Measurements from ENCODE around the gene TTC34.

Gene TTC34

DNA sequence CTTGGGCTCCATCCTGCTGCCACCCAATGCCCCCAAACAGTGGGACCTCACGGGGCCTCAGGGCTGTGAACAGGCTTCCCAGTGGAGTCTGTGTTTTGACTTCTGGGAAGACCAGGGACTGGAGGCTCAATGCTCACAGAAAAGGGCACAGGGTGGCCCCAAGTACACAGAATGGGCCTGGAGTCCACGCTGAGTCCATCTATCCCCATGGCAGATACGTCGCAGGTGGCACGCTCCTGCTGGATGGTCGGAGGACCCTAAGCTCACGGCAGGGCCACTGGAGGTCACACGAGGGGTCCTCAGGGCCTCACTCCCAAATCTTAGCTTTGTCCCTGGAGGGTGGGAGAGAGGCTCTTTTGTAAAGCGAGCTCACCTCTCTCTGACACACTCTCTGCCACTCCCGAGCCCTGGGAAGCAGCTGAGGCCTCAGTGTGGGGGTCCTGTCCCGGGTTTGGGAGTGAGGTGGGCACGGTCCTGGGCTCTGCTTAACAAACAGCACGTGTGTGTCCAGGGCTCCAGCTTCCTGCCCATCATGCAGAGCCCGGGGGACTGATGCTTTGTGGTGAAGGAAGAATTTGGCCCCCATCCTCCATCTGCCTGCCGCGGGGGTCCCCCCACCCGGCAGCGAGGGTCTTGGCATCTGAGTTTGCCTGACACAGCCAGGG is 27.2 kb upstream of the TTC34 start:
- H3K79me2 ChIP-seq (ENCODE audit: control insufficient read depth, insufficient read depth, low read length, unreplicated experiment), result no peaks in the 10 kb centered on the region
- H2AFZ ChIP-seq (ENCODE audit: low read length, unreplicated experiment), result no peak overlapping the region
- H3K36me3 ChIP-seq (ENCODE audit: insufficient read depth, low read length), result no peaks in the 10 kb centered on the region
- H3K27ac ChIP-seq (ENCODE audit: low read depth, low read length), result no peak overlapping the region
- no peaks in the 10 kb centered on the region for H3K4me1 ChIP-seq (ENCODE audit: control insufficient read depth, insufficient read depth, low read length, unreplicated experiment)
- no peak overlapping the region for H3K4me3 ChIP-seq (ENCODE audit: low read depth, low read length)
- no peaks in the 10 kb centered on the region for H3K27me3 ChIP-seq (ENCODE audit: insufficient read depth, low read length)

DNA sequence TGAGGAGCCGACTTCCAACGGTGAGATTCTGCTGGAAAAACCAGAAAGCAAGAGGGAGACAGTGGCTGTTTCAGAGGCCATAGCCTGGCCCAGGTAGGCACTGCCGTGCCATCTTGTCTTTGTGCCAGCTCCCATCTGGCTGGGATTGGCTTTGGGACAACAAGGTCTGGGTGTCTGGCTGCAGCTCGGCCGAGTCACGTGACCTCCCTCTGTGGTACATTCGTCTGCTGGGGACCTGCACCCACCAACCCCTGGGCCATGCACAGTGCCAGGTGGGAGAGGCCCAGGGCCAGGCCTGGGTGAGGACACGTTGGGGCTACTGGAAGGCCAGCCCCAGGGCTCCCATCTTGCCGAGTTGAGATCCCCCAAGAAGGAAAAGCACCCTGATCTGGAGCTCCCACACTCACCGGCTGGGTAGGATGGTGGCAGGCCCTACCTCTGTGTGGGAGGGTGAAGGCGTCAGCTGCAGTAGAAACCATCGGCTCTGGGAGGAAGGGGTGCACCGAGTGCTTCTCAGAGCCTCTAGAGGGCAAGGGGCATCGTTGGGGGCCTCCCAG is 25.3 kb upstream of the TTC34 start:
- H3K4me1 ChIP-seq (ENCODE audit: control insufficient read depth, insufficient read depth, low read length, unreplicated experiment), result no peaks in the 10 kb centered on the region
- no peak overlapping the region for H3K27ac ChIP-seq (ENCODE audit: low read depth, low read length)
- no peaks in the 10 kb centered on the region for H3K27me3 ChIP-seq (ENCODE audit: insufficient read depth, low read length)
- no peaks in the 10 kb centered on the region for H3K79me2 ChIP-seq (ENCODE audit: control insufficient read depth, insufficient read depth, low read length, unreplicated experiment)
- no peak overlapping the region for H2AFZ ChIP-seq (ENCODE audit: low read length, unreplicated experiment)
- H3K4me3 ChIP-seq (ENCODE audit: low read depth, low read length), result no peak overlapping the region
- no peaks in the 10 kb centered on the region for H3K36me3 ChIP-seq (ENCODE audit: insufficient read depth, low read length)

DNA sequence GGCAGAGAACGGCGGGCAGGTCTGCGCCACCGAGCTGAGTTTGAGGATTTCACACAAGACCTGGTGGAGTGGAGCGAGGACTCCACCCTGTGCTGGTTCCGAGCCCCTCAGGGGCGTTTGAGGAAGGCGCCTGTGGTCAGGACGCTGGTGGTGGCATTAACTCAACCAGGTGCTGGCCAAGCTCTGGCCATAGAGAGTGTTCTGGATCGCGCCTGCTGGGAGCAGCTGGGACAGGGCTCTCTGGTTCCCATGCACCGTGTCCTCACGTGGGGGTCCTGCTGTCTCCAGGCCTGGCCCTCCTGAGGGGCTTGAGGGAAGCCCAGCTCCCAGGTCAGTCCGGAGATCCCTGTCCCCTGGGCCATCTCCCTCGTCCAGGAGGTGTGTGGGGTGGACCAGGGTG is 24.8 kb upstream of the TTC34 start:
- Histone ChIP-seq H3K27me3 (ENCODE audit: insufficient read depth, low read length) (no peaks in the 10 kb centered on the region), H2AFZ (ENCODE audit: low read length, unreplicated experiment) (no peak overlapping the region), H3K4me1 (ENCODE audit: control insufficient read depth, insufficient read depth, low read length, unreplicated experiment) (no peaks in the 10 kb centered on the region), H3K79me2 (ENCODE audit: control insufficient read depth, insufficient read depth, low read length, unreplicated experiment) (no peaks in the 10 kb centered on the region), H3K4me3 (ENCODE audit: low read depth, low read length) (no peak overlapping the region), H3K27ac (ENCODE audit: low read depth, low read length) (no peak overlapping the region), H3K36me3 (ENCODE audit: insufficient read depth, low read length) (no peaks in the 10 kb centered on the region)

DNA sequence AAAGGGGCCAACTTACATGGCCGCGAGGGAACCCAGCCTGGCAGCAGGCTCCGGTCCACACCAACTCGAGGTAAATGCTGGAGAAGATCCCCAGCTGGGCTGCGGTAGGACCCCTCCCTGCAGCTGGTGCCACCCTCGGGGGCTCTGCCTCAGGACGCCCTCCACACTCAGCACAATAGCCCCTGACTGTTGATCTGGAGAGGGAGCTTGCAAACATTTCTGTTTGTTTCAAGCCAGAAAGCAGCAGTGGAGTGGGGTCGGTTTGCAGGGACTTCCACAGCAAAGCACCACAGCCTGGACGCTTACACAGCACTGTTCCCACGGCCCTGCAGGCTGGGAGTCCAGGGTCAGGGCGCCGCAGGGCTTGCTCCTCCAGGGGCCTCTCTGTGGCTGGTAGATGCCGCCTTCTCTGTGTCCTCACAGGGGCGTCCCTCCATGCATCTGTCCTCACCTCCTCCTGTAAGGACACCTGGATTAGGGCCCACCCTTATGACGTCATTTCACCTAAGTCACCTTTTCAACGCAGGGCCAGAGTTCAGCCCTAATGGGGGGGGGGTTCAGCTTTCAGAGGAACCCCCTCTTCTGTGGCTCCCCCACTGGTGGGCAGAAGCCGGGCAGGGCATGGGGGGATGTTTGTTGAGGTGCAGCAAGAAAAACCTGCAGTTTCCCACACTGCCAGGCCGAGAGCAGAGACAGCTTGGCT is 24.1 kb upstream of the TTC34 start:
- no peak overlapping the region for H2AFZ ChIP-seq (ENCODE audit: low read length, unreplicated experiment)
- H3K79me2 ChIP-seq (ENCODE audit: control insufficient read depth, insufficient read depth, low read length, unreplicated experiment), result no peaks in the 10 kb centered on the region
- no peak overlapping the region for H3K27ac ChIP-seq (ENCODE audit: low read depth, low read length)
- no peak overlapping the region for H3K4me3 ChIP-seq (ENCODE audit: low read depth, low read length)
- no peaks in the 10 kb centered on the region for H3K27me3 ChIP-seq (ENCODE audit: insufficient read depth, low read length)
- H3K4me1 ChIP-seq (ENCODE audit: control insufficient read depth, insufficient read depth, low read length, unreplicated experiment), result no peaks in the 10 kb centered on the region
- H3K36me3 ChIP-seq (ENCODE audit: insufficient read depth, low read length), result no peaks in the 10 kb centered on the region

DNA sequence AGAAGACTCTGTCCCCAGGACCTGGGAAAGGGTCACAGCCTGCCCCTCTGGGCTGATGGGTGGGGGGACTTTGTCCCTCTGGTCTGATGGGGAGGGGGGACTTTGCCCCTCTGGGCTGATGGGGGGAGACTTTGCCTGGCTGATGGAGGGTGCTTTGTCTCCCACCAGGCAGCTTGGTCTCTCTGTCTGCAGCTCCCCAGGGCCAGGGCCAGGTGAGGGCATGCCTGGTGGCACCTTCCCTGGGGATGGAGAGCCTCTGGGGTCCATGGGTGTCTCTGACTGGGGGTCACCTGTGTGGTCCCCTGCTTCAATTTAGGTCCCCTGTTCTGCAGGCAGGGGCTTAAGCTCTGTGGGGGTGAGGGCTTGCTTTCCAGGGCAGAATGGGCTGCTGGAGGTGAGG is 23.5 kb upstream of the TTC34 start:
- no peak overlapping the region for H3K27ac ChIP-seq (ENCODE audit: low read depth, low read length)
- H3K27me3 ChIP-seq (ENCODE audit: insufficient read depth, low read length), result no peaks in the 10 kb centered on the region
- H3K36me3 ChIP-seq (ENCODE audit: insufficient read depth, low read length), result no peaks in the 10 kb centered on the region
- no peak overlapping the region for H3K4me3 ChIP-seq (ENCODE audit: low read depth, low read length)
- H3K4me1 ChIP-seq (ENCODE audit: control insufficient read depth, insufficient read depth, low read length, unreplicated experiment), result no peaks in the 10 kb centered on the region
- no peaks in the 10 kb centered on the region for H3K79me2 ChIP-seq (ENCODE audit: control insufficient read depth, insufficient read depth, low read length, unreplicated experiment)
- H2AFZ ChIP-seq (ENCODE audit: low read length, unreplicated experiment), result no peak overlapping the region

DNA sequence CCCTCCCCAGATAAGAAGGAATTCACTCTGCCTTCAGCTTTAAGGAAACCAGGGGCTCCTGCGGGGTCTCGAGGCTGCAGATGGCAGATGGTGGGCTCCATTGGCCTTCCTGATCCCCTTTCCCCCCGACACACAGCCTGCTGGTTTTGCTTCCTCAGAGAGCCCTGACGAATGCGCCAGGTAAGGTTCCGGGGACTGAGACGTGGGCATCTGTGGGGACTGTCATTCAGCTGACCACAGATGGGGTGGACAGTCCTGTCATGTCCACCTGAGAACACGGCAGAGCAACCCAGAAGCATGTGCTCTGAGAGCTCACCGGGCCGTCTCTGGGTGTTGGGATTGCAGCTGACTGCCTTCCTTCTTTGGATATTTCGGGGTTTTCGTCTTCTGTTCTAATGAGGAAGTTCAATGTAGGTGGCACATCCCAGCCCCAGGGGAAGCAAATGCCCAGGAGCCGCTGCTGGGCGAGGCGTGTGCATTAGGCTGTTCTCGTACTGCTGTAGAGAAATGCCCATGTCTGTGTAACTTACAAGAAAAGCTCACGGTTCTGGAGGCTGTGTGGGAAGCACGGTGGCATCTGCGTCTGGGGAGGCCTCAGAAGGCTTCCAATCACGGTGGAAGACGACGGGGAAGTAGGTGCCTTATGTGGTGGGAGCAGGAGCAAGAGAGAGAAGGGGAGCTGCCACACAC is 22.6 kb upstream of the TTC34 start:
- no peaks in the 10 kb centered on the region for H3K27me3 ChIP-seq (ENCODE audit: insufficient read depth, low read length)

DNA sequence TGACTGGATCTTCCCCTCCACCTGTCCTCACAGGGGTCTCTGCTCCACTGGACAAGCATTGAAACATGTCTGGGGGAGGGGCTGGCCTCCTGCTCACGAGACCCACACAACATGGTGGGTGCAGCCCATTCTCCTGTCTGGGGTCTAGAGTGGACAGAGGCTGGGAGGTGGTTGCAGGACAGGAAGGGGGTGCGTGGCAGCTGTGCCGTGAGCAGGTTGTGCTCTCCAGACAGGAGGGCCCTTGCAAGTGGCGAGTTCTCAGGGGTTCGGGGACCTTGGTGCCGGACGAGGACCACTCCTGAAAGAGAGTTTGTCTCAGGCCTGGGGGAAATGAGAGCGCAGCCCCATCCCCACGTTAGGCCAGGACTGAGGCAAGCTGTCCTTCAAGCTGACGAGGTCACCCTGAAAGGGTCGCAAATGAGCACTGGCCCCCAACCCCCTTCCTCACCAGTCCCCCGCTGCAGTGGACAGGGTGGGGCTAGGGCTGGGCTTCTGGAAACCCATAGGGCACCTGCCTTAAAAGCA is 21.2 kb upstream of the TTC34 start:
- no peak overlapping the region for H2AFZ ChIP-seq (ENCODE audit: low read length, unreplicated experiment)
- H3K27me3 ChIP-seq (ENCODE audit: insufficient read depth, low read length), result no peaks in the 10 kb centered on the region
- no peaks in the 10 kb centered on the region for H3K4me1 ChIP-seq (ENCODE audit: control insufficient read depth, insufficient read depth, low read length, unreplicated experiment)
- no peaks in the 10 kb centered on the region for H3K79me2 ChIP-seq (ENCODE audit: control insufficient read depth, insufficient read depth, low read length, unreplicated experiment)
- H3K36me3 ChIP-seq (ENCODE audit: insufficient read depth, low read length), result no peaks in the 10 kb centered on the region
- no peak overlapping the region for H3K27ac ChIP-seq (ENCODE audit: low read depth, low read length)
- H3K4me3 ChIP-seq (ENCODE audit: low read depth, low read length), result no peak overlapping the region

More for the DNA sequence above, 22.6 kb upstream of the TTC34 start:
- Histone ChIP-seq H3K27ac (ENCODE audit: low read depth, low read length) (no peak overlapping the region), H3K79me2 (ENCODE audit: control insufficient read depth, insufficient read depth, low read length, unreplicated experiment) (no peaks in the 10 kb centered on the region), H3K36me3 (ENCODE audit: insufficient read depth, low read length) (no peaks in the 10 kb centered on the region), H2AFZ (ENCODE audit: low read length, unreplicated experiment) (no peak overlapping the region), H3K4me3 (ENCODE audit: low read depth, low read length) (no peak overlapping the region), H3K4me1 (ENCODE audit: control insufficient read depth, insufficient read depth, low read length, unreplicated experiment) (no peaks in the 10 kb centered on the region)

DNA sequence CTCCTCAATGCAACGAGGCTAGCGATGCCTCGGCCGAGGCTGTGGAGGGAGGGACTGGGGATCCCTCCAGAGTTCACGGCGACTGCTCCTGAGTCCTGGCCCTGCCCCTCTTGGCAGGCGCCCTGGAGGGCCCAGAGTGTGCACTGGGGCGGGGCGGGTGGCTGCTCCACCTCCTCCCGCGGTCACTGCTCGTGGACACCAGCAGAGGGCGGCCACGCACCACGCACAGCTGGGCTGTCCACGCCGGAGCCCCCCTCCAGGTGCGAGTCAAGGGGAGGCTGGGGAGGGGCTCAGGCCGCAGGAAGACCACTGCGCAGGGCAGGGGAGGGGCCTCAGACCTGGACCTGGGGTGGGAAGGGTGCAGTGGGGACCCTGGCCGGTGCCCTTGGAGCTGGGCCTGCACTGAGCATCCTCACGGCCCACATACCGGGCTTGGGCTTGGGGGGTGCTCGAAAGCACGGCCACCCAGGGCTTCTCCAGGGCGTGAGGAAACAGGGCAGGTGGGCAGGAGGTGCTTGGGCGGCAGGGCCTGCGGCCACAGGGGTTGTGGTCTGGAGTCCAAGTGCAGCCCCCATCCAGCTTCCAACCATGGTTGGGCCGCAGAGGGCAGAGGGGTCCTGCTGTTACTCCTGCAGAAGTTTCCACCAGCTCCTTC is 20.6 kb upstream of the TTC34 start:
- no peaks in the 10 kb centered on the region for H3K4me1 ChIP-seq (ENCODE audit: control insufficient read depth, insufficient read depth, low read length, unreplicated experiment)
- H3K79me2 ChIP-seq (ENCODE audit: control insufficient read depth, insufficient read depth, low read length, unreplicated experiment), result no peaks in the 10 kb centered on the region
- H3K4me3 ChIP-seq (ENCODE audit: low read depth, low read length), result no peak overlapping the region
- no peak overlapping the region for H2AFZ ChIP-seq (ENCODE audit: low read length, unreplicated experiment)
- H3K27ac ChIP-seq (ENCODE audit: low read depth, low read length), result no peak overlapping the region
- no peaks in the 10 kb centered on the region for H3K27me3 ChIP-seq (ENCODE audit: insufficient read depth, low read length)
- no peaks in the 10 kb centered on the region for H3K36me3 ChIP-seq (ENCODE audit: insufficient read depth, low read length)

DNA sequence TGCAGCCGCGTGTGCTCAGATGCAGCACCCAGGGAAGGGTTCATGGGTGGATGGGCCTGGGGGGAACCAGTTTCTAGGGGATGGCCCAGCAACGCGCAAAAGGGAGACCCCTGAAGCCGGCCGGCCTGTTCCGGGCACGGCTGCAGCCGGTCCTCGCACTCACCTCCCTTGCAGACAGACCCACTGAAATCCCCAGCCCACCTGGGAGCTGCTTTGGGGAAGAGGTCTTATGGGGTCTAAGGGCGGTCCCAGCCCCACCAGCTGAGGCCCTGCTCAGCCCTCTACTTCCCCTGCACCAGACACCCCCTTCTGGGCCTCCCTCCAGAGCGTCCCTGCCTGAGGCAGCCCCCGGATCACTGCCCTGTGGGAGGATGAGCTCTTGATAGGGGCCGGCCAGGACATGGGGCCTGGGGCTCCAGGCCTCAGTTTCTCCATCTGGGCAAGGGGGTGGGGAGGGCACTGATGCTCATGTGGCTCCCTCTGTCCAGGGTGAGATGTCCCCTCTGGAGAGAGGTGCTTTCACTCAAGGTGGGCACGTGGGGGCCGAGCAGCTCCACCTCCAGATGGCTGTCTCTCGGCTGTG is 20.0 kb upstream of the TTC34 start:
- no peaks in the 10 kb centered on the region for H3K27me3 ChIP-seq (ENCODE audit: insufficient read depth, low read length)

DNA sequence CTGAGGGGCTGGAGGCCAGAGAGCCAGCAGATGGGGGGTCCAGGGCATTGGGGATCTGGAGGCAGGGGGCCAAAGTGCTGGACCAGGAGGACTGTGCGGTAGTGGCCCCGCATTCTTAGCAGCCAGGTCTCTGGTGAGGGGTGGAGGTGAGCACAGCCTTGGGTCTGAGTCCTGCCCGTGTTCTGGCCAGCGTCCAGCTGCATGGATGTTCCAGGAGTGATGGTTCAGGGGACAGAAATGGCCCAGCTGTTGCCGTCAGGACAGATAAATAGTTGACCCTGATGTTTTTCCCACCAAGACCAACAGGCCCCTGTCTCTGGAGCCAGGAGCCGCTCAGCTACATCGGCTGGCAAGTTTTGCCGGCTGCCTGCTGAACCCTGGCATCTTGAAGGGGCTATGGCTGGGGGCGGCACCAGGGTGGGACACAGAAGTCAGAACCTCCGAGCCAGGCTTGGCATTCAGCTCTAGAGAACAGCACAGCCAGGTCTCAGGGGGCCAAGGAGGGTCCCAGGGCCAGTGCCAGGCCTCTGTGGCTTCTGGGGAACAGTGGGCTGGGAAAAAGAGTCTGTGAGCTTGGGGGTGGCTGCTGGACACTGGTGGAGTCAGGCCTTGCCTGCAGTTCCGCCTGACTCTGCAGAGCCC is 19.4 kb upstream of the TTC34 start:
- Histone ChIP-seq H3K27ac (ENCODE audit: low read depth, low read length) (no peak overlapping the region), H3K4me3 (ENCODE audit: low read depth, low read length) (no peak overlapping the region), H3K36me3 (ENCODE audit: insufficient read depth, low read length) (no peaks in the 10 kb centered on the region), H3K79me2 (ENCODE audit: control insufficient read depth, insufficient read depth, low read length, unreplicated experiment) (no peaks in the 10 kb centered on the region), H2AFZ (ENCODE audit: low read length, unreplicated experiment) (no peak overlapping the region), H3K27me3 (ENCODE audit: insufficient read depth, low read length) (no peaks in the 10 kb centered on the region), H3K4me1 (ENCODE audit: control insufficient read depth, insufficient read depth, low read length, unreplicated experiment) (no peaks in the 10 kb centered on the region)

More for the DNA sequence above, 20.0 kb upstream of the TTC34 start:
- no peak overlapping the region for H2AFZ ChIP-seq (ENCODE audit: low read length, unreplicated experiment)
- no peaks in the 10 kb centered on the region for H3K79me2 ChIP-seq (ENCODE audit: control insufficient read depth, insufficient read depth, low read length, unreplicated experiment)
- H3K36me3 ChIP-seq (ENCODE audit: insufficient read depth, low read length), result no peaks in the 10 kb centered on the region
- no peak overlapping the region for H3K4me3 ChIP-seq (ENCODE audit: low read depth, low read length)
- no peak overlapping the region for H3K27ac ChIP-seq (ENCODE audit: low read depth, low read length)
- H3K4me1 ChIP-seq (ENCODE audit: control insufficient read depth, insufficient read depth, low read length, unreplicated experiment), result no peaks in the 10 kb centered on the region

Data from ACC112 (cell line).